Measurements from ENCODE around the gene ZNF507. TPM values are rescaled to one million over a fixed set of nuclear protein-coding genes. Genes with fewer than 3 reads are reported as not detected.
"Not testable (repeated sequence)": the region's sequence is repeated elsewhere in the genome, so short reads cannot be mapped to it uniquely, and the experiment has no call there.

Gene ZNF507
- total and polyA plus RNA-seq, 9 donors: 11.1 to 17.2 (median 14.4) TPM

- H3K4me1 ChIP-seq (ENCODE audit: control insufficient read depth, insufficient read depth, low read length): no peaks in the 10 kb centered on the region
- no peaks in the 10 kb centered on the region for H3K9me3 ChIP-seq (replicated peaks; ENCODE audit: control insufficient read depth, low read depth, low read length)
- H3K27me3 ChIP-seq (ENCODE audit: control insufficient read depth, insufficient read depth, low read length): no peaks in the 10 kb centered on the region
- no peak for DNase-seq
- no CpG with 5 or more reads among the region's 3 CpGs for WGBS (ENCODE audit: insufficient coverage)
- H3K27ac ChIP-seq (ENCODE audit: low read length): no peak overlapping the region
- no peak overlapping the region for H3K4me3 ChIP-seq (ENCODE audit: low read length)
- H3K36me3 ChIP-seq (ENCODE audit: control insufficient read depth, insufficient read depth, low read length): peaks cover 31% of the 10 kb centered on the region
Measured at GRCh38 chr19:32363632-32364031, 18.2 kb downstream of the ZNF507 start.

GRCh38 chr19:32364040-32364439 is 18.6 kb downstream of the ZNF507 start:
- no peaks in the 10 kb centered on the region for H3K4me1 ChIP-seq (ENCODE audit: control insufficient read depth, insufficient read depth, low read length)
- H3K9me3 ChIP-seq (replicated peaks; ENCODE audit: control insufficient read depth, low read depth, low read length): no peaks in the 10 kb centered on the region
- H3K27ac ChIP-seq (ENCODE audit: low read length): no peak overlapping the region
- peaks cover 29% of the 10 kb centered on the region for H3K36me3 ChIP-seq (ENCODE audit: control insufficient read depth, insufficient read depth, low read length)
- no peak overlapping the region for H3K4me3 ChIP-seq (ENCODE audit: low read length)
- no peak for DNase-seq
- WGBS (ENCODE audit: insufficient coverage): no CpG with 5 or more reads among the region's 1 CpG
- H3K27me3 ChIP-seq (ENCODE audit: control insufficient read depth, insufficient read depth, low read length): no peaks in the 10 kb centered on the region

- Histone ChIP-seq H3K9me3 (replicated peaks; ENCODE audit: control insufficient read depth, low read depth, low read length) (no peaks in the 10 kb centered on the region), H3K4me1 (ENCODE audit: control insufficient read depth, insufficient read depth, low read length) (no peaks in the 10 kb centered on the region), H3K27me3 (ENCODE audit: control insufficient read depth, insufficient read depth, low read length) (no peaks in the 10 kb centered on the region), H3K27ac (ENCODE audit: low read length) (no peak overlapping the region), H3K36me3 (ENCODE audit: control insufficient read depth, insufficient read depth, low read length) (peaks cover 27% of the 10 kb centered on the region), H3K4me3 (ENCODE audit: low read length) (no peak overlapping the region)
- no peak for DNase-seq
- WGBS (ENCODE audit: insufficient coverage): 70% methylated on average over 2 of the region's 6 CpGs
Measured at GRCh38 chr19:32367063-32367462, 21.7 kb downstream of the ZNF507 start.

GRCh38 chr19:32367948-32368536 is 22.6 kb downstream of the ZNF507 start:
- 100% methylated on average over 3 of the region's 3 CpGs for WGBS (ENCODE audit: insufficient coverage)
- no peak overlapping the region for H3K4me3 ChIP-seq (ENCODE audit: low read length)
- H3K27ac ChIP-seq (ENCODE audit: low read length): no peak overlapping the region
- no peaks in the 10 kb centered on the region for H3K27me3 ChIP-seq (ENCODE audit: control insufficient read depth, insufficient read depth, low read length)
- H3K4me1 ChIP-seq (ENCODE audit: control insufficient read depth, insufficient read depth, low read length): no peaks in the 10 kb centered on the region
- H3K36me3 ChIP-seq (ENCODE audit: control insufficient read depth, insufficient read depth, low read length): peaks cover 32% of the 10 kb centered on the region
- H3K9me3 ChIP-seq (replicated peaks; ENCODE audit: control insufficient read depth, low read depth, low read length): no peaks in the 10 kb centered on the region
- no peak for DNase-seq

GRCh38 chr19:32368787-32369186 is 23.4 kb downstream of the ZNF507 start:
- Histone ChIP-seq H3K27me3 (ENCODE audit: control insufficient read depth, insufficient read depth, low read length) (no peaks in the 10 kb centered on the region), H3K9me3 (replicated peaks; ENCODE audit: control insufficient read depth, low read depth, low read length) (no peaks in the 10 kb centered on the region), H3K4me1 (ENCODE audit: control insufficient read depth, insufficient read depth, low read length) (no peaks in the 10 kb centered on the region), H3K36me3 (ENCODE audit: control insufficient read depth, insufficient read depth, low read length) (peaks cover 31% of the 10 kb centered on the region), H3K4me3 (ENCODE audit: low read length) (no peak overlapping the region), H3K27ac (ENCODE audit: low read length) (no peak overlapping the region)
- no CpG with 5 or more reads among the region's 2 CpGs for WGBS (ENCODE audit: insufficient coverage)
- DNase-seq: no peak

GRCh38 chr19:32372726-32373517 is 27.5 kb downstream of the ZNF507 start:
- H3K27me3 ChIP-seq (ENCODE audit: control insufficient read depth, insufficient read depth, low read length): no peaks in the 10 kb centered on the region
- no peak overlapping the region for H3K4me3 ChIP-seq (ENCODE audit: low read length)
- H3K9me3 ChIP-seq (replicated peaks; ENCODE audit: control insufficient read depth, low read depth, low read length): no peaks in the 10 kb centered on the region
- no peak overlapping the region for H3K27ac ChIP-seq (ENCODE audit: low read length)
- no peak for DNase-seq
- peaks cover 46% of the 10 kb centered on the region for H3K36me3 ChIP-seq (ENCODE audit: control insufficient read depth, insufficient read depth, low read length)
- WGBS (ENCODE audit: insufficient coverage): 71% methylated on average over 1 of the region's 7 CpGs
- no peaks in the 10 kb centered on the region for H3K4me1 ChIP-seq (ENCODE audit: control insufficient read depth, insufficient read depth, low read length)

- H3K9me3 ChIP-seq (replicated peaks; ENCODE audit: control insufficient read depth, low read depth, low read length): no peaks in the 10 kb centered on the region
- peaks cover 45% of the 10 kb centered on the region for H3K36me3 ChIP-seq (ENCODE audit: control insufficient read depth, insufficient read depth, low read length)
- no peak overlapping the region for H3K4me3 ChIP-seq (ENCODE audit: low read length)
- H3K4me1 ChIP-seq (ENCODE audit: control insufficient read depth, insufficient read depth, low read length): no peaks in the 10 kb centered on the region
- no peaks in the 10 kb centered on the region for H3K27me3 ChIP-seq (ENCODE audit: control insufficient read depth, insufficient read depth, low read length)
- DNase-seq: peak; percentile 23
- 95% methylated on average over 5 of the region's 10 CpGs for WGBS (ENCODE audit: insufficient coverage)
- H3K27ac ChIP-seq (ENCODE audit: low read length): no peak overlapping the region
Measured at GRCh38 chr19:32373585-32374295, 28.3 kb downstream of the ZNF507 start.

- peaks cover 42% of the 10 kb centered on the region for H3K36me3 ChIP-seq (ENCODE audit: control insufficient read depth, insufficient read depth, low read length)
- not testable (repeated sequence) for H3K27me3 ChIP-seq (ENCODE audit: control insufficient read depth, insufficient read depth, low read length); H3K27ac ChIP-seq (ENCODE audit: low read length); H3K9me3 ChIP-seq (replicated peaks; ENCODE audit: control insufficient read depth, low read depth, low read length); H3K4me3 ChIP-seq (ENCODE audit: low read length); H3K4me1 ChIP-seq (ENCODE audit: control insufficient read depth, insufficient read depth, low read length); DNase-seq
- WGBS (ENCODE audit: insufficient coverage): 83% methylated on average over 1 of the region's 3 CpGs
Measured at GRCh38 chr19:32374362-32374761, 29.0 kb downstream of the ZNF507 start.

- not testable (repeated sequence) for DNase-seq; H3K9me3 ChIP-seq (replicated peaks; ENCODE audit: control insufficient read depth, low read depth, low read length); H3K27ac ChIP-seq (ENCODE audit: low read length); H3K27me3 ChIP-seq (ENCODE audit: control insufficient read depth, insufficient read depth, low read length); H3K4me3 ChIP-seq (ENCODE audit: low read length); H3K4me1 ChIP-seq (ENCODE audit: control insufficient read depth, insufficient read depth, low read length)
- H3K36me3 ChIP-seq (ENCODE audit: control insufficient read depth, insufficient read depth, low read length): peaks cover 53% of the 10 kb centered on the region
- WGBS (ENCODE audit: insufficient coverage): 95% methylated on average over 5 of the region's 9 CpGs
Measured at GRCh38 chr19:32377088-32377487, 31.7 kb downstream of the ZNF507 start.

GRCh38 chr19:32380269-32380668 is 34.9 kb downstream of the ZNF507 start:
- Histone ChIP-seq H3K27ac (ENCODE audit: low read length) (no peak overlapping the region), H3K27me3 (ENCODE audit: control insufficient read depth, insufficient read depth, low read length) (no peaks in the 10 kb centered on the region), H3K4me1 (ENCODE audit: control insufficient read depth, insufficient read depth, low read length) (no peaks in the 10 kb centered on the region), H3K9me3 (replicated peaks; ENCODE audit: control insufficient read depth, low read depth, low read length) (no peaks in the 10 kb centered on the region), H3K36me3 (ENCODE audit: control insufficient read depth, insufficient read depth, low read length) (peaks cover 48% of the 10 kb centered on the region), H3K4me3 (ENCODE audit: low read length) (no peak overlapping the region)
- WGBS (ENCODE audit: insufficient coverage): 100% methylated on average over 1 of the region's 3 CpGs
- no peak for DNase-seq
